ENCODE results near the gene DAPP1.

DNA sequence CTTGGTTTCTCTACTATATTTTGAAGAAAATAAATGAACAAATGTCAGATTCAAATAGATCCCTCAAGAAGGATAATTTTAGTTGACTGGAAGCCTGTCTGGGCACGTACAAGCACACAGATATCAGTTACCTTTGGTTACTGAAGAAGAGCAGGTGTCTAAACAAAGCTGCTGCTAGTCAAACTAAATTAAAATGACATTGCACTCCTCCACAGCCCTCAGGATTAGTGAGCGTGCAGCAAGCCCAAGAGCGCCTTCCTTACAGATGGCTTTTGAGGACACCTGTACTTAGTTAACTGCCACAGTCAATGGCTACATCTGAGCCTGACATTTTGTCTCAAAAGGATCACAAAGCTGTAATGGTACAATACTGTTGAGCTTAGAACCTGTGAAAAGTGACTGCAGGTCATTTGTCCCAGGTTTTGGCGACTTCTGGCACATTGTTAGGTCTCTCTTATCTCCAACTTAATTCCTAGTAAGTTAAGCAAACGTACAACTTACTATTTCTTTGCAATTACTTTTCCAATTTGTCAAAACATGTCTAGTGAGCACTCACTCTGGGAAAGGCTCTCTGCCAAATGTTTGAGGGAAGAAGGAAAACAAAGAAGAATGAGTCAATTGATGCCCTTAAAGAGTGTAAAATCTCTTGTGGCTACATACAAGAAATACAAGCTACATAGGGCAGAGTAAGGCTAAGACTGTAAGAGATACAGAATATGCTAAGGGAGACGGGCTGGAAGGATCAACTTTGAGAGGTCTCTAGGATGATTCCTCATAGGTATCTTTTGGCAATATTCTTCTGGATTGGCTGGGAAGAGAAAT lies 25.6 kb upstream of the DAPP1 start:
- TF ChIP-seq POLR2AphosphoS5 (IDR thresholded peaks at IDR 0.05; ENCODE audit: low read depth, low read length) (no peak), TAF1 (IDR thresholded peaks at IDR 0.05; ENCODE audit: borderline replicate concordance, low read depth, low read length) (no peak)
